Measurements from ENCODE around the gene SLC2A13.

SLC2A13 gene

GRCh38 chr12:40106655-40107054 is 774 bp upstream of the SLC2A13 start:
- in situ Hi-C loops (cut with MboI; ENCODE audit: low sequenced_read_pairs) = loop anchor here (25.0 kb wide), 1 partner anchor 344 kb away; no protein-coding TSS in a partner anchor

GRCh38 chr12:40106202-40106533 is 287 bp upstream of the SLC2A13 start:
- in situ Hi-C loops (cut with MboI; ENCODE audit: low sequenced_read_pairs) = loop anchor here (25.0 kb wide), 1 partner anchor 344 kb away; no protein-coding TSS in a partner anchor

- in situ Hi-C loops (cut with MboI; ENCODE audit: low sequenced_read_pairs) = loop anchor here (25.0 kb wide), 1 partner anchor 343 kb away; no protein-coding TSS in a partner anchor
Measured at GRCh38 chr12:40105265-40105514, 691 bp downstream of the SLC2A13 start.

- in situ Hi-C loops (cut with MboI; ENCODE audit: low sequenced_read_pairs) = loop anchor here (25.0 kb wide), 1 partner anchor 342 kb away; no protein-coding TSS in a partner anchor
Measured at GRCh38 chr12:40104461-40105264, 1.2 kb downstream of the SLC2A13 start.

- in situ Hi-C loops (cut with MboI; ENCODE audit: low sequenced_read_pairs) = loop anchor here (25.0 kb wide), 1 partner anchor 341 kb away; no protein-coding TSS in a partner anchor
Measured at GRCh38 chr12:40103043-40103442, 2.8 kb downstream of the SLC2A13 start.

GRCh38 chr12:40101747-40102146 is 4.1 kb downstream of the SLC2A13 start:
- in situ Hi-C loops (cut with MboI; ENCODE audit: low sequenced_read_pairs) = loop anchor here (25.0 kb wide), 1 partner anchor 339 kb away; no protein-coding TSS in a partner anchor

- in situ Hi-C loops (cut with MboI; ENCODE audit: low sequenced_read_pairs) = no loop called here
Measured at GRCh38 chr12:40099423-40099853, 6.4 kb downstream of the SLC2A13 start.

- in situ Hi-C loops (cut with MboI; ENCODE audit: low sequenced_read_pairs) = no loop called here
Measured at GRCh38 chr12:40098406-40099145, 7.3 kb downstream of the SLC2A13 start.

GRCh38 chr12:40093512-40093911 is 12.4 kb downstream of the SLC2A13 start:
- in situ Hi-C loops (cut with MboI; ENCODE audit: low sequenced_read_pairs) = no loop called here

- in situ Hi-C loops (cut with MboI; ENCODE audit: low sequenced_read_pairs) = no loop called here
Measured at GRCh38 chr12:40086471-40086870, 19.4 kb downstream of the SLC2A13 start.

GRCh38 chr12:40078266-40078665 is 27.6 kb downstream of the SLC2A13 start:
- in situ Hi-C loops (cut with MboI; ENCODE audit: low sequenced_read_pairs) = no loop called here

GRCh38 chr12:40075458-40075857 is 30.4 kb downstream of the SLC2A13 start:
- in situ Hi-C loops (cut with MboI; ENCODE audit: low sequenced_read_pairs) = no loop called here

- in situ Hi-C loops (cut with MboI; ENCODE audit: low sequenced_read_pairs) = no loop called here
Measured at GRCh38 chr12:40068416-40068815, 37.5 kb downstream of the SLC2A13 start.

- in situ Hi-C loops (cut with MboI; ENCODE audit: low sequenced_read_pairs) = no loop called here
Measured at GRCh38 chr12:40065636-40066035, 40.2 kb downstream of the SLC2A13 start.

GRCh38 chr12:40063414-40063813 is 42.5 kb downstream of the SLC2A13 start:
- in situ Hi-C loops (cut with MboI; ENCODE audit: low sequenced_read_pairs) = no loop called here

- in situ Hi-C loops (cut with MboI; ENCODE audit: low sequenced_read_pairs) = no loop called here
Measured at GRCh38 chr12:40058721-40059190, 47.1 kb downstream of the SLC2A13 start.

- in situ Hi-C loops (cut with MboI; ENCODE audit: low sequenced_read_pairs) = no loop called here
Measured at GRCh38 chr12:40056373-40056772, 49.5 kb downstream of the SLC2A13 start.

- in situ Hi-C loops (cut with MboI; ENCODE audit: low sequenced_read_pairs) = no loop called here
Measured at GRCh38 chr12:40055776-40056175, 50.1 kb downstream of the SLC2A13 start.

GRCh38 chr12:40055228-40055579 is 50.7 kb downstream of the SLC2A13 start:
- in situ Hi-C loops (cut with MboI; ENCODE audit: low sequenced_read_pairs) = no loop called here

- in situ Hi-C loops (cut with MboI; ENCODE audit: low sequenced_read_pairs) = no loop called here
Measured at GRCh38 chr12:40054555-40055227, 51.2 kb downstream of the SLC2A13 start.

GRCh38 chr12:40049268-40049667 is 56.6 kb downstream of the SLC2A13 start:
- in situ Hi-C loops (cut with MboI; ENCODE audit: low sequenced_read_pairs) = no loop called here
